Upper lobe of left lung (tissue), 6 donors: ENCODE results near the gene DAZ4. TPM values are rescaled to one million over a fixed set of nuclear protein-coding genes. Genes with fewer than 3 reads are reported as not detected.
"Not testable (repeated sequence)": the region's sequence is repeated elsewhere in the genome, so short reads cannot be mapped to it uniquely, and the experiment has no call there.

ENCODE experiments used
- ATAC-seq, 2 donors: fragments of 200-7000 bp; cut with Tn5 transposase; one replicate each; pipeline ENCODE4 v1.9.1; 2022; ENCODE audit warnings: mild to moderate bottlenecking in 2 of 2, moderate library complexity in 2 of 2; ENCODE audit not compliant: low FRiP score in 2 of 2
- DNase-seq, 2 donors: peaks; one replicate each; pipeline ENCODE4 v3.0.0-alpha.2; 2019 to 2020
- H3K27ac ChIP-seq, 4 donors: fragments of 200-600 bp; sonication (generic); one replicate each; pipeline ENCODE4 v1.5.1; 2016 to 2019
- H3K27me3 ChIP-seq, 4 donors: fragments of 200-600 bp; sonication (generic); one replicate each; pipeline ENCODE4 v1.5.1; 2017 to 2019
- H3K36me3 ChIP-seq, 4 donors: fragments of 200-600 bp; sonication (generic); one replicate each; pipeline ENCODE4 v1.5.1; 2016 to 2019
- H3K4me1 ChIP-seq, 4 donors: fragments of 200-600 bp; sonication (generic); one replicate each; pipeline ENCODE4 v1.5.1; 2018 to 2019
- H3K4me3 ChIP-seq, 4 donors: fragments of 200-600 bp; sonication (generic); one replicate each; pipeline ENCODE4 v1.5.1; 2017 to 2019; ENCODE audit warnings: mild to moderate bottlenecking in 2 of 4, moderate library complexity in 1 of 4
- H3K9me3 ChIP-seq, 4 donors: fragments of 200-600 bp; sonication (generic); one replicate each; pipeline ENCODE4 v1.5.1; 2018 to 2019
- WGBS, 2 donors: methylation state at CpG; one replicate each; pipeline ENCODE4 v1.1.5; 2017 to 2018; 5-methylcytosine and 5-hydroxymethylcytosine counted together
- total RNA-seq, 6 donors: library from RNA; depleted of rRNA in 4 of 6; stranded (reverse); fragments of >200 nt in 4 of 6; gene quantifications; one replicate each; pipeline versions ENCODE4 v1.1.0 to v1.2.1, GENCODE V29; 2016 to 2021
- donor health status: DM: no; HTN: no; CAD: no; lungs with moderate emphysema.
- donor health status: DM: no; HTN: yes; CAD: no; lungs with severe emphysema.

The DAZ4 gene
- not detected for total RNA-seq

GRCh38 chrY:24833619-24834018, at the start of gene DAZ4:
Gene DAZ4, plus strand, starts transcription at chrY:24833919. Its CDS starts 208 bp downstream, at chrY:24834127.
- no CpG with 5 or more reads among the region's 23 CpGs for WGBS, 2 donors
- not testable (repeated sequence) for H3K4me3 ChIP-seq, H3K4me1 ChIP-seq, H3K36me3 ChIP-seq, H3K27ac ChIP-seq, ATAC-seq, H3K9me3 ChIP-seq, H3K27me3 ChIP-seq, DNase-seq

- not testable (repeated sequence) for H3K4me3 ChIP-seq, H3K27me3 ChIP-seq, H3K9me3 ChIP-seq, ATAC-seq, H3K4me1 ChIP-seq, H3K27ac ChIP-seq, DNase-seq, H3K36me3 ChIP-seq
- no CpG with 5 or more reads among the region's 23 CpGs for WGBS, 2 donors
Measured at GRCh38 chrY:24813293-24813692, 20.4 kb upstream of the DAZ4 start, which contains the start of gene DAZ3. Gene DAZ3, minus strand, starts transcription at chrY:24813393. Its CDS starts 208 bp downstream, at chrY:24813185.

- ATAC-seq, DNase-seq, H3K36me3 ChIP-seq, H3K4me1 ChIP-seq, H3K27ac ChIP-seq, H3K4me3 ChIP-seq, H3K27me3 ChIP-seq, H3K9me3 ChIP-seq: not testable (repeated sequence)
- WGBS, 2 donors: no CpG with 5 or more reads among the region's 3 CpGs
Measured at GRCh38 chrY:24821836-24822235, 11.9 kb upstream of the DAZ4 start.

- H3K27ac ChIP-seq, H3K4me3 ChIP-seq, ATAC-seq, H3K4me1 ChIP-seq, H3K36me3 ChIP-seq, H3K9me3 ChIP-seq, H3K27me3 ChIP-seq, DNase-seq: not testable (repeated sequence)
- WGBS, 2 donors: no CpG with 5 or more reads among the region's 4 CpGs
Measured at GRCh38 chrY:24824184-24824879, 9.4 kb upstream of the DAZ4 start.

- H3K4me3 ChIP-seq, H3K9me3 ChIP-seq, H3K27ac ChIP-seq, H3K4me1 ChIP-seq, H3K27me3 ChIP-seq, ATAC-seq, DNase-seq, H3K36me3 ChIP-seq: not testable (repeated sequence)
- WGBS, 2 donors: no CpG with 5 or more reads among the region's 4 CpGs
Measured at GRCh38 chrY:24825069-24825468, 8.7 kb upstream of the DAZ4 start.

Other genes starting within 250 kb of the DAZ4 start
- not detected for gene BPY2B, start 215.9 kb upstream of the DAZ4 start, total RNA-seq
- gene DAZ3, start 20.5 kb upstream of the DAZ4 start, total RNA-seq: not detected
- not detected for gene BPY2C, start 218.2 kb downstream of the DAZ4 start, total RNA-seq